ENCODE results near the gene TTLL6.

DNA sequence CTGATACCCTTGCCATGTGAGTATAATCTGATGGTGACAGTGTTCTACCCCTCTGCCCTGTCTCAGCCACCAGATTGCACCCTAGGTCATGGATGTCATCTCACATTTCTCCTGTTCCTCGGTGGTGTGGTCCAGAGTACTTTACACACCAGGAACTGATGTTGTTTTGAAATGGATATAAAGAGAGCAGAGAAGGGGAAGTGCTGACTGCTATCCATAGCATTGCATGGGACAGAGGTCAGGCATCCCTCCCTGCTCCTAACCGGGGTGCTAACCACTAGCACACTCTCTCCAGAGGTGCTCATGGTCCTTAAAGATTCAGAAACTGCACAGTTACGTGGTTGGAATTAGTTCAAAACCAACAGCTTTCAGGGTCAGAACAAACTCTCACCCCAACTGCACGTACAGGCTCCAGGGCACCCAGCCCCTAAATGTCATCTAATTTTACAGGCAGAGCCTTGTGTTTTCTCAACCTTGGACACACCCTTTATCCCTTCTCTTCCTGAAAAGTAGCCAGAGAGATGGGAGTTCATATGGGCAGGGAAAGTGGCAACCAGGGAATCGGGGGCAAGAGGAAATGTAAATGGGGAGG lies 16.3 kb downstream of the TTLL6 start:
- TF ChIP-seq CTCF (IDR thresholded peaks at IDR 0.05) (no peak), POLR2A (IDR thresholded peaks at IDR 0.05) (no peak), POLR2AphosphoS5 (IDR thresholded peaks at IDR 0.05) (no peak), EP300 (IDR thresholded peaks at IDR 0.05) (no peak)

Data from stomach (tissue), 4 donors.